ENCODE measurements around the gene IL1F10. TPM values are rescaled to one million over a fixed set of nuclear protein-coding genes. Genes with fewer than 3 reads are reported as not detected.

Gene IL1F10
- total and polyA plus RNA-seq, 2 experiments from 2014 or later, result not detected

GRCh38 chr2:113046465-113046864 is 21.3 kb upstream of the IL1F10 start:
- Histone ChIP-seq H4K20me1 (ENCODE audit: insufficient read depth, poor library complexity, severe bottlenecking) (no peaks in the 10 kb centered on the region), H3K9me2 (replicated peaks; ENCODE audit: insufficient read depth) (no peaks in the 10 kb centered on the region), H3K9me3 (ENCODE audit: low read depth) (no peaks in the 10 kb centered on the region), H3K27ac (no peak overlapping the region), H3K4me3 (no peak overlapping the region), H2AFZ (no peak overlapping the region), H3K4me1 (ENCODE audit: insufficient read depth) (no peaks in the 10 kb centered on the region), H3K36me3 (replicated peaks; ENCODE audit: insufficient read depth, low read depth) (no peaks in the 10 kb centered on the region), H3K27me3 (no peaks in the 10 kb centered on the region), H3K4me2 (no peak overlapping the region), H3K79me2 (no peaks in the 10 kb centered on the region)
- DNase-seq (ENCODE audit: low spot score), result no peak
- TF ChIP-seq, protein P1, sequence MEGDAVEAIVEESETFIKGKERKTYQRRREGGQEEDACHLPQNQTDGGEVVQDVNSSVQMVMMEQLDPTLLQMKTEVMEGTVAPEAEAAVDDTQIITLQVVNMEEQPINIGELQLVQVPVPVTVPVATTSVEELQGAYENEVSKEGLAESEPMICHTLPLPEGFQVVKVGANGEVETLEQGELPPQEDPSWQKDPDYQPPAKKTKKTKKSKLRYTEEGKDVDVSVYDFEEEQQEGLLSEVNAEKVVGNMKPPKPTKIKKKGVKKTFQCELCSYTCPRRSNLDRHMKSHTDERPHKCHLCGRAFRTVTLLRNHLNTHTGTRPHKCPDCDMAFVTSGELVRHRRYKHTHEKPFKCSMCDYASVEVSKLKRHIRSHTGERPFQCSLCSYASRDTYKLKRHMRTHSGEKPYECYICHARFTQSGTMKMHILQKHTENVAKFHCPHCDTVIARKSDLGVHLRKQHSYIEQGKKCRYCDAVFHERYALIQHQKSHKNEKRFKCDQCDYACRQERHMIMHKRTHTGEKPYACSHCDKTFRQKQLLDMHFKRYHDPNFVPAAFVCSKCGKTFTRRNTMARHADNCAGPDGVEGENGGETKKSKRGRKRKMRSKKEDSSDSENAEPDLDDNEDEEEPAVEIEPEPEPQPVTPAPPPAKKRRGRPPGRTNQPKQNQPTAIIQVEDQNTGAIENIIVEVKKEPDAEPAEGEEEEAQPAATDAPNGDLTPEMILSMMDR (IDR thresholded peaks at IDR 0.05; ENCODE audit: poor library complexity), result no peak
- no peak for TF ChIP-seq EZH2 (IDR thresholded peaks at IDR 0.05; ENCODE audit: borderline replicate concordance)
- TF ChIP-seq EZH2phosphoT487 (IDR thresholded peaks at IDR 0.05; ENCODE audit: low read depth, severe bottlenecking, unreplicated experiment), result no peak
- WGBS (ENCODE audit: low lambda C conversion rate, missing lambda C conversion rate), result 84% methylated on average over 5 of the region's 5 CpGs

DNA sequence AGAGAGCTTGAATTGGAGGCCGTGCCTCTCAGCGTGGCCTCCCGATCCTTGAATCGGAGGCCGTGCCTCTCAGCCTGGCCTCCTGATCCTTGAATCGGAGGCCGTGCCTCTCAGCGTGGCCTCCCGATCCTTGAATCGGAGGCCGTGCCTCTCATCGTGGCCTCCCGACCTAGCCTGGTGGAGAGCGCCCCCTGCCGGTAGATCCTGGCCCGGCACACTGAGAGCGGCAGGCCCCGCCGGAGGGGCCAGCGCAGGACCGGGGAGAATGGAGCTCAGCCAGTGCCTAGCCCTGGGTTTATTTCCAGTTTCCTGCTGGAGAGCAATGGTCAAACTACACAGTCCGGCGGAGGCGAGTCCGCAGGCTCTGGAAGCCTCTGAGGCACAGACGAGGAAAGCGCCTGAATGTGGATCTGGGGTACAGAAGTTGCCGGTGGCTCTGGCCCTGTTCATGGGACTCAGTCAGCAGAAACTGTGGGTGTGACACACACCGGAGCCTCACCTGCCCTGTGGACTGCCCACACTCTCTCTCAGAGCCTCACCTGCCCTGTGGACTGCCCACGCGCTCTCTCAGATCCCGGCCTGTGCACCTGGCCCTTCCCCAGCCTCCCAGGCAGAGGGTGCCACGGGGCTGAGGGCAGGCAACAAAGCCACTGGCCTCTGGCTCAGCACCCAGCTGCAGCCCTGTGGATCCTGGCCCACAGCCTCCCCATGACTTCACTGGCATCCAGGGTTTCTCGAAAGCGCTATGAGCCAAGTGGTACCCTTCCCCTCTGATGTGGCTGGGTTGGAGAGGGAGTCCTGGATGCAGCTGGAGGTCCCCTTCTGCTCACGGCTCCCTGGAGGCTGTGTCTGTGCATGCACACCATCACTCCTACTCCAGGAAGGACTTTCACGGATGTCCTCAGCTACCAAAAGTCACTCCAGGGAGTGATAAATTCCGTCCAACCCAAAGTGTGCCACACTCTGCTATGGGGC is 16.6 kb upstream of the IL1F10 start:
- 93% methylated on average over 38 of the region's 38 CpGs for WGBS (ENCODE audit: low lambda C conversion rate, missing lambda C conversion rate)
- no peak overlapping the region for H3K4me3 ChIP-seq
- H2AFZ ChIP-seq, result no peak overlapping the region
- no peaks in the 10 kb centered on the region for H3K9me2 ChIP-seq (replicated peaks; ENCODE audit: insufficient read depth)
- no peaks in the 10 kb centered on the region for H3K36me3 ChIP-seq (replicated peaks; ENCODE audit: insufficient read depth, low read depth)
- no peaks in the 10 kb centered on the region for H3K27me3 ChIP-seq
- peak; percentile 1 for DNase-seq (ENCODE audit: low spot score)
- H3K4me2 ChIP-seq, result no peak overlapping the region
- TF ChIP-seq, protein P1 (IDR thresholded peaks at IDR 0.05; ENCODE audit: poor library complexity), result no peak
- TF ChIP-seq EZH2 (IDR thresholded peaks at IDR 0.05; ENCODE audit: borderline replicate concordance) (no peak), EZH2phosphoT487 (IDR thresholded peaks at IDR 0.05; ENCODE audit: low read depth, severe bottlenecking, unreplicated experiment) (no peak)
- H4K20me1 ChIP-seq (ENCODE audit: insufficient read depth, poor library complexity, severe bottlenecking), result no peaks in the 10 kb centered on the region
- no peaks in the 10 kb centered on the region for H3K9me3 ChIP-seq (ENCODE audit: low read depth)
- no peaks in the 10 kb centered on the region for H3K79me2 ChIP-seq
- no peak overlapping the region for H3K27ac ChIP-seq
- H3K4me1 ChIP-seq (ENCODE audit: insufficient read depth), result no peaks in the 10 kb centered on the region

DNA sequence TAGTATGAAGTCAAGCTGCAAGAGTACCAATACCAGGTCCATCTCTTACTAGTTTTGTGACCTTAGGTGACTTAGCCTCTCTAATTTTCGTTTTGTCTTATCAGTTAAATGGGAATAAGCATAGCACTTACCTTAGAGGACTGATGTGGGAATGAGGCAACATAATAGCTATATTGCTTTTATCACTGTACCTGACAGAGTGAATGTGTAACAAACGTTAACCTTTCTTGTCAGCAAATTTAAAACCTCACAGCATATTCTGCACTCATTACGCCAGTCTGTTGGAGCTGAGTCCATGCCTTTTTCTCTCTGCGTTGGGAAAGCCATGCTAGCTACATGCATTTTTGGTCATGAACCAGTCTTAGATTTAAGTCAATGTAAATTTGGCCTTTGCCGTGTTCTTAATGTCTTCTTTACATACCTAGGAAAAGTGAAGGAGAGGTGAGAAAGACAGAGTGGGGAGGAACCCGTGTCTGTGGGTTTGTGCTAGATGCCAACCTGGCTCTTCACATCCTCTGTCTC is 15.3 kb upstream of the IL1F10 start, which contains the start of gene IL36B:
Gene IL36B, minus strand, starts transcription at position 472 of the 522 bp plus-strand sequence.
- 72% methylated on average over 6 of the region's 6 CpGs for WGBS (ENCODE audit: low lambda C conversion rate, missing lambda C conversion rate)
- TF ChIP-seq, protein P1 (IDR thresholded peaks at IDR 0.05; ENCODE audit: poor library complexity), result no peak
- no peak for TF ChIP-seq EZH2 (IDR thresholded peaks at IDR 0.05; ENCODE audit: borderline replicate concordance)
- no peak for TF ChIP-seq EZH2phosphoT487 (IDR thresholded peaks at IDR 0.05; ENCODE audit: low read depth, severe bottlenecking, unreplicated experiment)

More for the DNA sequence above, 15.3 kb upstream of the IL1F10 start, which contains the start of gene IL36B:
- Histone ChIP-seq H3K4me1 (ENCODE audit: insufficient read depth) (no peaks in the 10 kb centered on the region), H3K79me2 (no peaks in the 10 kb centered on the region), H3K9me3 (ENCODE audit: low read depth) (no peaks in the 10 kb centered on the region), H3K9me2 (replicated peaks; ENCODE audit: insufficient read depth) (no peaks in the 10 kb centered on the region), H3K27me3 (no peaks in the 10 kb centered on the region), H3K27ac (no peak within 1 kb of the TSS), H4K20me1 (ENCODE audit: insufficient read depth, poor library complexity, severe bottlenecking) (no peaks in the 10 kb centered on the region), H3K4me2 (no peak within 1 kb of the TSS), H2AFZ (no peak within 1 kb of the TSS), H3K36me3 (replicated peaks; ENCODE audit: insufficient read depth, low read depth) (no peaks in the 10 kb centered on the region), H3K4me3 (no peak within 1 kb of the TSS)
- no peak for DNase-seq (ENCODE audit: low spot score)

Data from hepatocyte (in vitro differentiated cells).